ENCODE measurements around the gene CD34.

Gene CD34, protein sequence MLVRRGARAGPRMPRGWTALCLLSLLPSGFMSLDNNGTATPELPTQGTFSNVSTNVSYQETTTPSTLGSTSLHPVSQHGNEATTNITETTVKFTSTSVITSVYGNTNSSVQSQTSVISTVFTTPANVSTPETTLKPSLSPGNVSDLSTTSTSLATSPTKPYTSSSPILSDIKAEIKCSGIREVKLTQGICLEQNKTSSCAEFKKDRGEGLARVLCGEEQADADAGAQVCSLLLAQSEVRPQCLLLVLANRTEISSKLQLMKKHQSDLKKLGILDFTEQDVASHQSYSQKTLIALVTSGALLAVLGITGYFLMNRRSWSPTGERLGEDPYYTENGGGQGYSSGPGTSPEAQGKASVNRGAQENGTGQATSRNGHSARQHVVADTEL

DNA sequence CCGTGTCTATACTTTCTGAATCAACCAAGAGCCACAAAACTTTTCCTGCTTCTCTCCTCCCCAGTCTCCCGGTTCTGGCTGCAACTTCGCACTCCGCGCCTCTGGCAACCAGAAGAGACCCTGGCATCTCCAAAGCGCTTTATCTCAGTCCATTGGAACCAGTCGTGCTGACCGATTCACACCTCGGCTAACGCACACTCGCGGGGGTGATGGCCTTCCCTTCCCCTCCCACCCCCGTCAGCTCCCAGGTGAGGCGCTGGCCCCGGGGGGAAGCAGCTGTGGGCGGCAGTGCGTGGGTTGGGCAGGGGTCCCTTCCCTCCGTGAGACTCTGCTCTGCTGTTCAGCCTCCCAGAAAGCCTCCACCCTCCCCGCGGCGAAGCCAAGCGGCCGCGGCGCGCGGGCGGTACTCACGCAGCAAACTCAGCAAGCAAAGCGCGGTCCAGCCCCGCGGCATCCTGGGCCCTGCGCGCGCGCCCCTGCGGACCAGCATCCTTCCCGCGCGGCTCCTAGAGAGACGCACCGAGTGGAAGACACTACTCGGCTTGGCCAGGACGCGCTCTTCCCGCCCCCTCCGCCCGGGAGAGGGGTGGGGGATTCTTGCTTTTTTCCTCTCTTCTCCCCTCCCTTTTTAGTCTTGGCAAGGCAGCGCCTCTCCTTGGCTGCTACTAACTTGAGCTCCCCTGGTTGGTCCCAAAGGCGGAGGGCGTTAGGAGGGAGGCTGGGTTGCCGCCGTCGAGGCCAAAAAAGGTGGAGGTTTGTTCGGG, at the start of gene CD34:
Gene CD34, minus strand, starts transcription at position 535 of the 764 bp plus-strand sequence. Its CDS starts 45 bp downstream, at position 490.
- peak in 3 of 51 donors; percentile 10 to 24 (median 16) for DNase-seq

DNA sequence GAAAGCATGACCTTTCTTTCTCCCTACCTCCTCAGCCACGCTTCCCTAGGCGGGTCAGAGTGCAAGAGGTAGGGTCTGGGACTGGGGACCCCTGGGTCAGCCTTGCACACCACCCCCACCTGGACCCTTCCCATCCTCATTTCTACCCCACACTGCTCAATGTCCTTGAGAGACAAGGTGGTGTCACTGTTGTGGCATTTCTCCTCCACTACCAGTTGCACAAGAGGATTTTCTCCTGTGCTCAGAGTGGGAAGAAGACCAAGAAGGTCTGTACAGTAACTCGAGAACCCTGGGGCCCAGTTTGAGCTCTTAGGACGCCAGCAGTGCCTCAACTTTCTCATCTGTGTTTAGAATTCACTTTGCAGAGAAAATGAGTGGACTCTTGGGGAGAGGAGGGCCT, 49.4 kb upstream of the CD34 start:
- no peak for DNase-seq

DNA sequence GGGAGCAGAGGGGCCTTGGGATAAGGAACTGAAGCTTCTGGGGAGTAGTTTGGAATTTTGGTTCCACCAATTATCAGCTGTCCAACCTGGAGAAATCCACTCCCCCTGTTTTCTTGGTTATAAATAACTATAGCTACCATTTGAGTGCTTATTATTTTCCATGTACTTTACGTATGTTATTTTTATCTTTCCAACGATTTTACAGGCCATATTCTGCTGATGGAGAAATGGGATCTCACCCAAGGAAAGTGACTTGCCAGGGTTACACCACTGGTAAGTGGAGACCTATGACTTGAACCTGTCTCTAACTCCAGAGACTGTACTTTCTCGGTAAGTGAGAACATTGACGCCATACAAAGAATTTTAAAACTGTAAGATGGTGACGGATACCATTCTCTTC, 49.0 kb upstream of the CD34 start:
- DNase-seq = no peak

DNA sequence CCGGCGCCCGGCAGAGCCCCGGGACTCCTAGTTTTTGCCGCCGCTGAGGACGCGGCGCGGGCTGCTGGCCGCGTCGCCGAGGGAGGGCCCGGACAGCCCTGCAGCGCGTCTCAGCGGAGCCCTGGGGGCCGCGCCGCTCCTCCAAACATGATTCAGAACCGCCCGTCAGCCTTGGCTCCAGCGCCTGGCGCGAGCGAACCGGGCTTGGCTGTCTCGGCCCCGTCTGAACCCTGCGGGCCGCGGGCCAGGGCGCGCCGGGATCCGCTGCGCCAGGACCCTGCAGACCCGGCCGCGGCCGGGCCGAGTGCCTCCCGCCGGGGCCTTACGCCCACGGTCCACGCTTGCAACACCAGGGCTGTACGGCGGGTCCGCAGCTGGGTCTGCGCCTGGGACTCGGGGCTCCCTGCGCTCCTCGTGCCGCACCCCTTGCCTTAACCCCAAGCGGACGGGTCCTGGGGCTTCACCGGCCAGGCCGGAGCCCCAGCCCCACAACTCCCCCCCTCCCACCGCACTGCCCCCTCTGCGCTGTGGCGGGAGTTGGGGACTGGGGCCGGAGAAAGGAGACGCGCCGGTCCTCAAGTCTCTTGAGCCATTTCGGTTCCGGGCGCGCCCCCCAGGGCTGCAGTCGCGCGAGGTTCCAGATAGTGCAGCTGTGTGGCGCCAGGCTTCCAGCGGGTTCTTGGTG, 48.4 kb upstream of the CD34 start:
- peak in 39 of 51 donors; percentile 10 to 72 (median 39) for DNase-seq

DNA sequence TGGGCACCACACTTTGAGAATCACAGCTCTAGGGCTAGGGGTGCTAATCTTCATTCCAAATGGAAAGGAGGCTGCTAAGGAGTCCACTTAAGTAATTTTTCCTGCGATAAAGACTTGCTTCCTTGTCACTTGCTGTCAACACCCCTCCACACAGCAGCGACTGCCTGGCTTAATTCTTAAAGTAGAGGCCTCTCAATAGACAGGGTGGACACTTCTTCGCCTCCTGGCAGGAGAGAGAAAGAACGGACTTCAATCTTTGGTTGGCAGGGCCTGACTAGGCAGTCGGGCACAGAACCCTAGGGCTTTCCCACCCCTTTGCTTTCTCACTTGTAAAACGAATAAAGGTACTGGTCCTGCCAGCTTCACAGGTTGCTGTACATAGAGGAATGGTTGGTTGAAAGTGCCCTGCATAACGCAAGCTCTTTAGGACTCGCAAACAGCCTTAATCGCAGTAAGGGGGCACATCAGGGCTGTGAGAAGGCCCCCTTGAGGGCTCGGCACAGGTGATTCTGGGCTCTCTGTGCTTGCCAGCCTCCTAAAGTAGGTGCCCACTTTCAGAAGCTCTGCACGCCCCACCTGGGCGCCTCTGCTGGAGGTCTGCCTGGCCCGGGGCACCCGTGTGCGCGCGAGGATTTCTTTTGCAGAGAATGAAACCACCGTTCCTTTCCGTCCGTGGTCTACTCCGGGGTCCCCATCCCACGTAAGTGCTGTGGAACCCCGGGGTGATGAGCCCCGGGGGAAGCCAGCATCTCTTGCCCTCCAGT, 47.6 kb upstream of the CD34 start:
- DNase-seq = no peak

DNA sequence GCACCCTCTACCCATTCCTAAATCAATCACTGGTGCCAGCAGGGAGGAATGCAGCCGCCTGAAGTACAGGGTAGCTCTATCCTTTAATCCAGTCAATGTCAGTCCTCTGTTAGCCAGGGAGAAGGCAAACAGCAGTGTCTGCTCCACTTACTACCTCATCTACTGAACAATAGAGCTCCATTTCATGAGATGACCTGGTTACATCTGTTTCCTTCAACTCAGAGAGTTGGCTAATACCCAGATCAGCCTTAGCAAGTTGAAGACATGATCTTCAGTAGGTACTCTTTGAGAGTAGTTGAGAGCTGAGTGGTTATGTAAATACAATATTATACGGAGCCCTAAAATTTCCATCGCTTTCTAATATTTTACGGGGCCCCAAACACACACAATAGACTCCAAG, 46.1 kb upstream of the CD34 start:
- DNase-seq = no peak

DNA sequence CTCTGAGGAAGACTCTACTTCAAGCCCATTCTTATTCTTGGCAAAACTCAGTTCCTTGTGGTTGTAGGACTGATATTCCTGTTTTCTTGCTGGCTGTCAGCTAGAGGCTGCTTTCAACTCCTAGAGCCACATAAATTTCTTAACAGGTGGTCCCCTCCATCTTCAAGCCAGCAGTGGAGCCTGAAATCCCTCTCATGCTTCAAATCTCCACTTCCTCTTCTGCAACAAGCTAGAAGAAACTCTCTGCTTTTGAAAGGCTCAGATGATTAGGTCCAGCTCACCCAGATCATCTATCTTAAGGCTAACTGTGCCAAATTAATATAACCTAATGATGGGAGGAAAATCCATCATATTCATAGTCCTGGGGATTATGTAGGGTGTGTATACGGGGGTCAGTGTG, 43.2 kb upstream of the CD34 start:
- DNase-seq = no peak

DNA sequence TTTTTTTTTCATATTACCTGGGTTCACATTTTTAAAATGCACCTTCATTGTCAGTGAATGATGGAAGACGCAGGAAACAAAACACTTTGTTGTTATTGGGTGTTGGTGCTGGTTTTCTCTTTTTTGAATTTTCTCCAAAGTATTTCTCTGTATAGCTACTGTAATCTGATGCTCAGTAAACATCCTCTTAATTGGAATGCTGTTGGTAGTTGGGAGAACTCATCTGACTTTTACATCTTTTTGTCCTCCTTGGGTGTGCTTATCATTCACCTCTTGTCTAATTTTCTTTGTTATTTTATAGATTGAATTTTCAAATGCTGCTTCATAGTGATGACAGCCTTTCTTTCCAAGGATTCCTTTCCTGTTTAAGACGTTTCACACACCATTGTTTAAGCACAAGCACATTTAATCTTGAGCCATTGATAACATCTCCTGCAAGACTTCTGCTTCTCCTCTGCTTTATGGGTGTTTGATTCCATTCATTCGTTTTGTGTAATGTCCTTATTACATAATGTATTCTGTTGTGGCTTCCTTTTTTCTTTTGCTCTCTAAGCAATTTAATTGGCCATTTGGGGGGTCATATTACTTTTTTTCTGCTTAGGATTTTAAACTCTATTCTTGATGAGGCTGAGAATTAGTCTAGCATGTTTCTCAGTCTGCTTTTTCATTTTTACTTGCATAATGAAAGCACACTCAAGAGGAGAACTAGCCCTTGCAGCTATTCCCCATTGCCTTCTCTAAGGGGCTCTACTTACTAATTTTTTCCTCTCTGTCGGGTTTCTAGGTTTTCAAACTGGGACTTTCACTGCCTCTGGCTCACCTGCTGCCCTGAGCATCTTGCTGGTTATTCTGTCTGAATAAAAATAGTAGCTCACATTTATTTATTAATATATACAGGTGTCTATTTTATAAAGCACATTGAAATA, 42.0 kb upstream of the CD34 start:
- no peak for DNase-seq

DNA sequence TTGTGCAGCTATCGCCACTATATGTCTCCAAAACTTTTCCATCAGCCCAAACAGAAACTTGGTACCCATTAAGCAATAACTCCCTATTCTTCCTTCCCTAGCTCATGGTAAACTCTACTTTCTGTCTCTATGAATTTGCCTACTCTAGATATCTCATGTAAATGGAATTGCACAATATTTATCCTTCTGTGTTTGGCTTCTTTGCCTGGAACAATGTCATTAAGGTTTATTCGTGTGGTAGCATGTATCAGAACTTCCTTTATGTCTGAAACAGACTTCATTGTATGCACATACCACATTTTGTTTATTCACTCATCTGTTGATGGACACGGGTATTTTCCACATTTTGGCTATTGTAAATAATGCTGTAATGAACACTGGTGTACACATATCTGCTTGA, 40.7 kb upstream of the CD34 start:
- DNase-seq = no peak

DNA sequence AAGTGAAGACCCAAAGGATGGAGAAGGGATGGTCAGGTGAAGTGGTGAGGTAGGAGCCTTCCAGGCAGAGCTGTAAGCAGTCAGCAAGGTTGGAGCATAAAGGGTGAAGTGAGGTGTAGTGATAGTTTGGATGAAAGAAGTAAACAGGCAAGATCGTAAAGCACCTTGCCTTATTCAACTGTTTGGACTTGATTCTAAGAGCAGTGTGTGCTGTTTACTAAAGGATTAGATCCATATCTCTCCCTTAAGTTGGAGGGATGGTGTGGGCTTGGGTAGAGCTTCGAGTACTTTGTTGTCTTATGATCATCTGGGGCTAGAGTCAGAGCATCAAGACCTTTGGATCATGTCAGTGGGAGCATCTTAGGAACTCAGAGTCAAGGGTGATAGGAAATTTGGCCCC, 39.8 kb upstream of the CD34 start:
- DNase-seq = no peak

DNA sequence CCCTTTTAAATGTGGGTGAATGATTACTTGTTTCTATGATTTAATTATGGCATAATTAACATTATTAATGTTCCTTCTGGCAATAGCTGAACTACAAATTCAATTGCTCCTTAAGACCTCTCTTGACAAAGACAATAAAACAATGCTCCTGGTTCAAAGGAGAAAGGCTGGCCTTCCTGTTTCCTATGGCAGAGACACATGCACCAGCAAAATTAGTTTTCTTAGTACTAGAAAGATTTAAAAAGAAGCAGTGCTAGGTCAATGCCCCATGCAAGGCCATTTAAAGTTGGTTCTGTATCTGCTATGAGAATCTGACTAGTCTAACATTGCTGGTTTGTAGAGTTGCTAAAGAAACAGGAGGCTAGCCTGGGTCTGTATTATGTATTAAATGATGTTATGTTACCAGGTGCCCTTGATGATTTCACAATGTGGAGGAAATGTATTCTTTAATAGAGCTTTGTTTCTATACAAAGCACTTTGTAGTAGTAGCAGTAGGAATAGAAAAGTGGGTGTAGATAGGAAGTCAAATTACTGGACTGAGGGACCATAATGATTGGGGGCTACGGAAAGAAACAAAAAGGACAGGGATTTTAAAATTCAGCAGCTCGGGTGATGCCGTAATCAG, 38.8 kb upstream of the CD34 start:
- DNase-seq = no peak

DNA sequence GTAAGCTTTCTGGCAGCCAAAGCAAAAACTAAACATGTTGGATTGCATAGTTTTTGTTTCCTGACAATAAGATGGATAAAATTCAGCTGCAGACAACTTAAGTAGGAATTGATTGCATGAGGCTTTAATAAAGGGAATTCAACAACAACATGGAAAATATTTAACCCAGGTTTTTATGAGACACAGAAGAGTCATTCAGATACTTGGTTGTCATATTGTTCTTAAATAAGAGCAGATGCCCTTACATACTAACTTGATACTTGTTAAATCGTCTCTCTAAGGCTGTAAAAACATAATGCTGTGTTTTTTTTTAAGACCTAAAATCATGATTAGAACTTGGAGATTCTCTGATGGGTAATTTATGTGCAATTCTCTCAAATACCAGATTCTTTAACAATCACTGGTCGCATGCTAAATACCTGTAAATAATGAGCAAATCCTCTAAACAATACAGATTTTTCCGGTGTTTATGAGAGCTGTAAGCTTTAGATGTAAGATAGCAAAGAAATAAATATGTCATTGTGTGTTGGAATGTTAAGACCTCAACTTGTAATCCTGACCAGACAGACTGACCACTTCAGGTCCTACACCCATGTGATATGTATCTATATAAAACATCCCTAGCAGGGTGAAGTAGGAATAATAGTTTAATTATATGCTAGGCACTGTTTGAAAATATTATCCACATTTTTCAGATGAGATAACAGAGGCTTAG, 37.8 kb upstream of the CD34 start:
- DNase-seq = no peak

DNA sequence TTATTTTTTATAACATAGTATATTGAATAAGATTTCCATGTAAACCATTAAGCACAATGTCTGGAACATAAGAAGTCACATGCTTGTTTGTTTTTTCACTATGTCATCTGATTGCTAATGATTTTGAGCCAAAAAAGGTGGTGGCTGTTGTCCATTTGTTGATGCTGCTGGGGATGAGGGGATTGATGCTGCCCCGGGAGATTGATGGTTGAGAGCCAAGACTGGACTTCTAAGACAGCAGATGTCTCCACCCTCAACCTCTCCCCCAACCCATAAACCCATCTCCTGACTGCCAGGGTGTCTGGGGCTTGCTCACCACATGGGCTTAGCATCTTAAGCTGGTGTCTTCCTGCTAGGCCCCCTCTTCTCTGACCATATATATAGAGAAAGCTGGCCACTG, 35.8 kb upstream of the CD34 start:
- no peak for DNase-seq

DNA sequence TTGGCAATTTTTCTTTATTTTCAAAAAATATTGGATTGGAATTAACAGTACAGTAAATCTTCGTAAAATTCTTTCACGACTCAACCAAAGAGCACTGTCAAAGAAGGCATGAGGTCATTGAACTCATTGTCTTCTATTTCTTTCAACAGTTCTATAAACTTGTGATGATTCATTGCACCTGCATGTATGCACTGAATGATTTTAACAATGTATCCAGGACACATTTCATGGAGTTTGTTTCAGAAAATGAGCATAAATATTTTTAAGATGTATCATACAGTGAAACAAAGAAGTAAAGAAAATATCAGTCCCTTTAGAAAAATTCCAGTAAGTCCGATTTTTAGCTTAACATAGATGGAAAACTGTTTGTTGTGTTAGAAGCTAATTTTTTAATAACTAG, 33.6 kb upstream of the CD34 start:
- DNase-seq = no peak

DNA sequence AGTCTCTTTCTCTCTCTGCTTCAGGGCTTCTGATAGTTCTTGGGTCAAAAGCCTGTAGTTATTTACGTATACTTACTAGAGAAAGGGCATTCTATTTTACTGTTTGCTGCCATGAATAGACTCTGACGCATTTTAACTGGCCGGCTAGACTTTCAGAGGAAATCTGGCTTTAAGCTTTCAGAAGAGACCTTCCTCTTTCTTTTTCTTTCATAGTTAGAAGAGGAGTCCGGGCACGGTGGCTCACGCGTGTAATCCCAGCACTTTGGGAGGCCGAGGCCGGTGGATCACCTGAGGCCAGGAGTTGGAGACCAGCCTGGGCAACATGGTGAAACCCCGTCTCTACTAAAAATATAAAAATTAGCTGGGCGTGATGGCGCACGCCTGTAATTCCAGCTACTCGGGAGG, 31.4 kb upstream of the CD34 start:
- peak in 4 of 51 donors; percentile 5 to 14 (median 8) for DNase-seq

DNA sequence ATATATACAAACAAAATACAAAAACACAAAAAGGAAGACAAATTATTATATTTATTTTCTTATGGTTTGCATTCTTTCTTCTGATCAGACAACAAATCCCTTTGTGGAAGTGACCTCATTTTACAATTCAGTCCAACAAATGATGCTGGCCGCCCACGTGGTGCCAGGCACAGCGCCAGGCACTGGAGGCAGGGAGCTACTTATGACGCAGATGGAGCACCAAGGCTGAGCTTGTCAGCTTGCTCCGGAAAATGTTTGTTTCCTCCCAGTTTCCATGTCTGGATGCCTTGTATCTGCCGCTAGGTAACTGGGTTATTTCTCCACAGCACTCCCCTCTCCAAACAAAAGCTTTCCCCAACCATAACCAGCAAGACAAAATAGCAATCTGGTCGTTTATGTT, 30.7 kb upstream of the CD34 start:
- DNase-seq = peak in 41 of 51 donors; percentile 10 to 80 (median 49)

DNA sequence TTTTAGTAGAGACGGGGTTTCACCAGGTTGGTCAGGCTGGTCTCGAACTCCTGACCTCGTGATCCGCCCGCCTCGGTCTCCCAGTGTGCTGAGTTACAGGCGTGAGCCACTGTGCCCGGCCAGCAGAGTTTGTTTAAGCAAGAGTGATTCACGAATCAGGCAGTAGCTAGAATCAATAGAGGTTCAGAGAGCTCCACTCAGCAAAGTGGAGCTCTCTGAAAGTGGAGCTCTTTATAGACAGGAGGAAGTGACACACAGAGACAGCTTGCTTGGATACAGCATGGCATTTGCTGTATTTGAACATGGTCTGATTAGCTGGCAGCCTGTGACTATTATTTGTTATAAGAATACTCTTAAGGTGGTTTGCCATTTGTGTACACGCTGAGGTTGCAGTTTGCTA, 27.1 kb upstream of the CD34 start:
- no peak for DNase-seq

DNA sequence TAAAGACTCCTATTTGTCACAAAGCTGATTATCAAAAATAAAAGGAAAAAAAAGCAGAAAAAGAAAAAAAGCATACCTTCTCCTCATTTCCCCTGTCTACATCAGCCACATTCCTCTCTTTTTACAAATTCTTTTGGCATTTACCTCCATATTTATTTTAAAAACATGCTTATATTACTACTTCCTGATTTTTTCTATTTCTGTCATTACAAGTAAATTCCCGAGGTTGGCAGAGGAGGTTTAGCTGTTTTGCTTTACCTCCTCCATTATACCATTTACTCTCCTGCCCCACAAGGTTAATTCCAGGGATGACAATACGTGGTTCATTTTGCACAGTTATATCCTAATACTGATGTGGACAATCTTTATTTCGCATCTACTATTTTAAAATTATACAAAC, 26.3 kb upstream of the CD34 start:
- no peak for DNase-seq

DNA sequence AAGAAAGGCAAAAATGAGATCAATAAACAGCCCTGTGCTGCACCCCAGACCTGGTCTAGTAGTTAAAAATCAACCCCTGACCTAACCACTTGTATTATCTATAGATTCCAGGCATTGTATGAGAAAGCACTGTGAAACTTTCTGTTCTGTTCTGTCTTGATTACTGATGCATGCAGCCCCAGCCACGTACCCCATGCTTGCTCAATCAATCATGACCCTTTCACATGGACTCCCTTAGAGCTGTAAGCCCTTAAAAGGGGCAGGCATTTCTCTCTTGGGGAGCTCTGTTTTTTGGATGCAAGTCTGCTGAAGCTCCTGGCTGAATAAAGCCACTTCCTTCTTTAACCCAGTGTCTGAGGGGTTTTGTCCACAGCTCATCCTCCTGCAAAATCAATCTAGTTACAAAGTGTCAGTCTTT, 24.2 kb upstream of the CD34 start:
- DNase-seq = no peak

Measured in hypothalamus (tissue), 51 donors.